Head of caudate nucleus (tissue), 42 donors: ENCODE data around the gene INSL3.
"Not testable (repeated sequence)": the region's sequence is repeated elsewhere in the genome, so short reads cannot be mapped to it uniquely, and the experiment has no call there.

Experiments used
- DNase-seq, 42 donors: peaks; one replicate each; pipeline versions ENCODE4 v3.0.0 to v3.0.0-alpha.2; 2020 to 2021; ENCODE audit warnings: mixed read lengths in 7 of 42
- intact Hi-C: fragments of 100-400 bp; cut with DNase I; formaldehyde crosslinking; loops from one replicate; pipeline ENCODE4 v1.15.0; 2022

The INSL3 gene

GRCh38 chr19:17830567-17831418 lies 9.5 kb upstream of the INSL3 start:
- DNase-seq, result peak; percentile 54 to 98 (median 87)

GRCh38 chr19:17829855-17830566 lies 8.7 kb upstream of the INSL3 start:
- intact Hi-C loops, result no loop called here
- DNase-seq, result peak; percentile 13 to 87 (median 66)

More at GRCh38 chr19:17830567-17831418, 9.5 kb upstream of the INSL3 start:
- intact Hi-C loops, result no loop called here

- intact Hi-C loops, result no loop called here
- no peak for DNase-seq
These were observed 5.3 kb upstream of the INSL3 start for GRCh38 chr19:17826508-17827056.

GRCh38 chr19:17824339-17824738 lies 3.0 kb upstream of the INSL3 start:
- no peak for DNase-seq
- intact Hi-C loops, result no loop called here

- intact Hi-C loops, result no loop called here
These were observed 3.5 kb downstream of the INSL3 start for GRCh38 chr19:17817668-17818363.

GRCh38 chr19:17812099-17812498 lies 9.2 kb downstream of the INSL3 start:
- no peak for DNase-seq
- intact Hi-C loops, result no loop called here

More at GRCh38 chr19:17817668-17818363, 3.5 kb downstream of the INSL3 start:
- DNase-seq, result no peak

- no peak for DNase-seq
- intact Hi-C loops, result no loop called here
These were observed 9.6 kb downstream of the INSL3 start for GRCh38 chr19:17811681-17812080.

GRCh38 chr19:17811103-17811502 lies 10.2 kb downstream of the INSL3 start:
- intact Hi-C loops, result no loop called here

GRCh38 chr19:17807731-17808316 lies 13.5 kb downstream of the INSL3 start:
- DNase-seq, result no peak
- intact Hi-C loops, result no loop called here

More at GRCh38 chr19:17811103-17811502, 10.2 kb downstream of the INSL3 start:
- no peak for DNase-seq

- intact Hi-C loops, result no loop called here
- no peak for DNase-seq
These were observed 14.4 kb downstream of the INSL3 start for GRCh38 chr19:17806945-17807344.

- no peak for DNase-seq
- intact Hi-C loops, result no loop called here
These were observed 15.9 kb downstream of the INSL3 start for GRCh38 chr19:17805427-17805826.

GRCh38 chr19:17803264-17803896 lies 17.9 kb downstream of the INSL3 start:
- peak in 7 of 42 donors; percentile 9 to 41 (median 24) for DNase-seq
- intact Hi-C loops, result no loop called here

- DNase-seq, result no peak
- intact Hi-C loops, result no loop called here
These were observed 19.0 kb downstream of the INSL3 start for GRCh38 chr19:17802137-17802858.

GRCh38 chr19:17798599-17798998 lies 22.7 kb downstream of the INSL3 start:
- DNase-seq, intact Hi-C loops: not testable (repeated sequence)

GRCh38 chr19:17797424-17798201 lies 23.7 kb downstream of the INSL3 start:
- intact Hi-C loops, result no loop called here
- no peak for DNase-seq

- no peak for DNase-seq
- intact Hi-C loops, result no loop called here
These were observed 24.4 kb downstream of the INSL3 start for GRCh38 chr19:17796838-17797423.
